ENCODE measurements around the gene KANK2. TPM values are rescaled to one million over a fixed set of nuclear protein-coding genes. Genes with fewer than 3 reads are reported as not detected.
"Not testable (repeated sequence)": the region's sequence is repeated elsewhere in the genome, so short reads cannot be mapped to it uniquely, and the experiment has no call there.

KANK2 gene
- total RNA-seq, 2 donors from 2014 or later, result 238 to 255 TPM

- ATAC-seq (peak; percentile 32 to 66), DNase-seq (no peak)
- intact Hi-C loops (cut with DNase I), result no loop called here
These were observed 17.0 kb downstream of the KANK2 start for GRCh38 chr19:11180346-11180745.

GRCh38 chr19:11179716-11180297, 17.5 kb downstream of the KANK2 start:
- ATAC-seq (no peak), DNase-seq (no peak)
- intact Hi-C loops (cut with DNase I), result no loop called here

GRCh38 chr19:11179145-11179465, 18.2 kb downstream of the KANK2 start:
- DNase-seq; intact Hi-C loops (cut with DNase I); ATAC-seq: not testable (repeated sequence)

GRCh38 chr19:11177592-11177991, 19.8 kb downstream of the KANK2 start:
- intact Hi-C loops (cut with DNase I), result no loop called here
- ATAC-seq, result no peak
- no peak for DNase-seq

- intact Hi-C loops (cut with DNase I), result no loop called here
- DNase-seq (no peak), ATAC-seq (no peak)
These were observed 20.7 kb downstream of the KANK2 start for GRCh38 chr19:11176466-11177193.

- DNase-seq (no peak), ATAC-seq (no peak)
- intact Hi-C loops (cut with DNase I), result no loop called here
These were observed 21.4 kb downstream of the KANK2 start for GRCh38 chr19:11175920-11176319.

- intact Hi-C loops (cut with DNase I), result no loop called here
- DNase-seq (no peak), ATAC-seq (no peak)
These were observed 23.0 kb downstream of the KANK2 start for GRCh38 chr19:11174336-11174735.

GRCh38 chr19:11173516-11174155, 23.7 kb downstream of the KANK2 start:
- DNase-seq (no peak), ATAC-seq (no peak)
- intact Hi-C loops (cut with DNase I), result no loop called here

- DNase-seq, result no peak
- no peak for ATAC-seq
- intact Hi-C loops (cut with DNase I), result no loop called here
These were observed 24.8 kb downstream of the KANK2 start for GRCh38 chr19:11172576-11172975.

GRCh38 chr19:11171144-11171543, 26.2 kb downstream of the KANK2 start:
- intact Hi-C loops (cut with DNase I), result no loop called here
- no peak for DNase-seq
- no peak for ATAC-seq

- ATAC-seq (no peak), DNase-seq (no peak)
- intact Hi-C loops (cut with DNase I), result no loop called here
These were observed 27.3 kb downstream of the KANK2 start for GRCh38 chr19:11169896-11170678.

- no peak for DNase-seq
- ATAC-seq, result no peak
- intact Hi-C loops (cut with DNase I), result no loop called here
These were observed 28.8 kb downstream of the KANK2 start for GRCh38 chr19:11168568-11168967.

GRCh38 chr19:11166281-11167142, 30.8 kb downstream of the KANK2 start:
- peak; percentile 47 to 48 for ATAC-seq
- intact Hi-C loops (cut with DNase I), result no loop called here
- peak; percentile 65 for DNase-seq

- DNase-seq, result no peak
- ATAC-seq, result peak in 1 of 2 donors; percentile 24
- intact Hi-C loops (cut with DNase I), result no loop called here
These were observed 31.8 kb downstream of the KANK2 start for GRCh38 chr19:11165486-11166030.

GRCh38 chr19:11164879-11165406, 32.4 kb downstream of the KANK2 start:
- ATAC-seq (peak; percentile 70 to 73), DNase-seq (peak; percentile 86)
- intact Hi-C loops (cut with DNase I), result no loop called here

GRCh38 chr19:11164296-11164695, 33.0 kb downstream of the KANK2 start:
- ATAC-seq, result no peak
- intact Hi-C loops (cut with DNase I), result no loop called here
- DNase-seq, result no peak

- ATAC-seq; DNase-seq; intact Hi-C loops (cut with DNase I): not testable (repeated sequence)
These were observed 36.9 kb downstream of the KANK2 start for GRCh38 chr19:11160440-11160768.

GRCh38 chr19:11159598-11160439, 37.5 kb downstream of the KANK2 start:
- peak; percentile 54 for DNase-seq
- ATAC-seq, result peak; percentile 19

More at GRCh38 chr19:11159598-11160439, 37.5 kb downstream of the KANK2 start:
- intact Hi-C loops (cut with DNase I), result no loop called here

Measured in left cardiac atrium (tissue), 4 donors.